GM13977 (cell line): ENCODE results near the gene LANCL2.

Source experiments
- DNase-seq: peaks from one replicate; pipeline ENCODE4 v3.0.0; 2012; ENCODE audit warnings: low spot score
- CTCF ChIP-seq: IDR thresholded peaks from 2 replicates; pipeline ENCODE4 v1.5.1; 2012; ENCODE audit warnings: mild to moderate bottlenecking, control low read depth; ENCODE audit not compliant: insufficient read depth; ENCODE audit errors: extremely low read depth, missing control alignments
- in situ Hi-C: fragments of 300-500 bp; cut with MboI; formaldehyde crosslinking; loops from one replicate; pipeline ENCODE4 v1.12.0; 2022; ENCODE audit warnings: low sequenced_read_pairs, low pct_unique_long_range_greater_than_20kb, mixed read lengths, inconsistent platforms; ENCODE audit not compliant: unreplicated experiment

The LANCL2 gene

GRCh38 chr7:55435466-55435865, 70.3 kb downstream of the LANCL2 start:
- in situ Hi-C loops = no loop called here
- no peak for TF ChIP-seq CTCF
- DNase-seq = no peak

- no peak for DNase-seq
- TF ChIP-seq CTCF = no peak
- in situ Hi-C loops = no loop called here
These were observed 71.3 kb downstream of the LANCL2 start for GRCh38 chr7:55436457-55436856.

- in situ Hi-C loops = no loop called here
- no peak for TF ChIP-seq CTCF
These were observed 72.2 kb downstream of the LANCL2 start for GRCh38 chr7:55437375-55437774.

GRCh38 chr7:55438085-55438756, 73.1 kb downstream of the LANCL2 start:
- no peak for TF ChIP-seq CTCF
- in situ Hi-C loops = no loop called here
- no peak for DNase-seq

More at GRCh38 chr7:55437375-55437774, 72.2 kb downstream of the LANCL2 start:
- no peak for DNase-seq

GRCh38 chr7:55438757-55439525, 73.8 kb downstream of the LANCL2 start:
- in situ Hi-C loops = no loop called here
- no peak for TF ChIP-seq CTCF
- DNase-seq = no peak

GRCh38 chr7:55439627-55440026, 74.5 kb downstream of the LANCL2 start:
- no peak for DNase-seq
- TF ChIP-seq CTCF = no peak
- in situ Hi-C loops = no loop called here
